ENCODE measurements around the gene GRID1.

- no peak for TF ChIP-seq HIC1 (tag by site-specific recombination; IDR thresholded peaks at IDR 0.05)
- TF ChIP-seq ZXDB (tag by site-specific recombination; IDR thresholded peaks at IDR 0.05) = no peak
- no peak for TF ChIP-seq CTCF (tag by site-specific recombination; IDR thresholded peaks at IDR 0.05)
- TF ChIP-seq ZNF843 (tag by site-specific recombination; IDR thresholded peaks at IDR 0.05) = no peak
- TF ChIP-seq KLF1 (tag by site-specific recombination; IDR thresholded peaks at IDR 0.05) = no peak
- no peak for TF ChIP-seq ATF2 (tag by site-specific recombination; IDR thresholded peaks at IDR 0.05; ENCODE audit: low read depth)
- TF ChIP-seq MEIS1 (CRISPR knock-in tag; IDR thresholded peaks at IDR 0.05; ENCODE audit: borderline replicate concordance) = no peak
- no peak for TF ChIP-seq BCL11A (tag by site-specific recombination; IDR thresholded peaks at IDR 0.05; ENCODE audit: low read depth)
- no peak for TF ChIP-seq ZNF621 (tag by site-specific recombination; IDR thresholded peaks at IDR 0.05)
- no peak for TF ChIP-seq ELK4 (IDR thresholded peaks at IDR 0.05; ENCODE audit: borderline replicate concordance, low read depth, low read length)
- TF ChIP-seq MYNN (tag by site-specific recombination; IDR thresholded peaks at IDR 0.05; ENCODE audit: borderline replicate concordance) = no peak
- no peak for TF ChIP-seq ZNF791 (tag by site-specific recombination; IDR thresholded peaks at IDR 0.05)
- TF ChIP-seq ZNF10 (tag by site-specific recombination; IDR thresholded peaks at IDR 0.05) = no peak
- no peak for TF ChIP-seq ZNF23 (tag by site-specific recombination; IDR thresholded peaks at IDR 0.05; ENCODE audit: borderline replicate concordance)
Observed at GRCh38 chr10:86363184-86363832, 3.3 kb downstream of the GRID1 start.
